Choroid plexus epithelial cell (primary cell): ENCODE data around the gene GRIK2.
"Not testable (repeated sequence)": the region's sequence is repeated elsewhere in the genome, so short reads cannot be mapped to it uniquely, and the experiment has no call there.

Source experiments
- DNase-seq: peaks from one replicate; pipeline ENCODE4 v3.0.0-alpha.2; 2010; ENCODE audit warnings: low read depth
- H3K4me3 ChIP-seq: 2 replicates; pipeline ENCODE4 v1.5.1; 2011; ENCODE audit warnings: low read depth, mild to moderate bottlenecking, control low read depth, low read length, moderate library complexity
- CTCF ChIP-seq: conservative IDR thresholded peaks from 2 replicates; pipeline ENCODE4 v1.5.1; 2011; ENCODE audit warnings: low read depth, mild to moderate bottlenecking, control low read depth, inconsistent platforms, low read length, moderate library complexity

GRIK2 gene

GRCh38 chr6:101379926-101380325 is 13.6 kb upstream of the GRIK2 start:
- H3K4me3 ChIP-seq: no peak overlapping the region
- no peak for DNase-seq
- no peak for TF ChIP-seq CTCF

GRCh38 chr6:101380897-101381630 is 12.4 kb upstream of the GRIK2 start:
- H3K4me3 ChIP-seq: no peak overlapping the region
- no peak for DNase-seq
- TF ChIP-seq CTCF: no peak

- DNase-seq, H3K4me3 ChIP-seq: not testable (repeated sequence)
Observed at GRCh38 chr6:101383747-101384146, 9.8 kb upstream of the GRIK2 start.

GRCh38 chr6:101386982-101387381 is 6.5 kb upstream of the GRIK2 start:
- no peak for DNase-seq
- no peak overlapping the region for H3K4me3 ChIP-seq
- peak; percentile 37 for TF ChIP-seq CTCF

- no peak overlapping the region for H3K4me3 ChIP-seq
- no peak for DNase-seq
- TF ChIP-seq CTCF: no peak
Observed at GRCh38 chr6:101391772-101392585, 1.5 kb upstream of the GRIK2 start.

- H3K4me3 ChIP-seq: peak overlapping the region; percentile 54
- TF ChIP-seq CTCF: no peak
- DNase-seq: no peak
Observed at GRCh38 chr6:101392586-101393230, 800 bp upstream of the GRIK2 start.

- no peak for TF ChIP-seq CTCF
- H3K4me3 ChIP-seq: peak overlapping the region; percentile 54
- DNase-seq: no peak
Observed at GRCh38 chr6:101393829-101394251, 332 bp downstream of the GRIK2 start.
